Effector CD8-positive, alpha-beta T cell (primary cell): ENCODE data around the gene PDCD6IP.
"Not testable (repeated sequence)": the region's sequence is repeated elsewhere in the genome, so short reads cannot be mapped to it uniquely, and the experiment has no call there.

Experiments used
- DNase-seq: peaks from one replicate; lab custom pipeline; 2025; lab: John Stamatoyannopoulos, UW
- total RNA-seq, 4 experiments: gene quantifications; one replicate each; lab custom pipeline; 2026; lab: John Stamatoyannopoulos, UW

Gene PDCD6IP, protein sequence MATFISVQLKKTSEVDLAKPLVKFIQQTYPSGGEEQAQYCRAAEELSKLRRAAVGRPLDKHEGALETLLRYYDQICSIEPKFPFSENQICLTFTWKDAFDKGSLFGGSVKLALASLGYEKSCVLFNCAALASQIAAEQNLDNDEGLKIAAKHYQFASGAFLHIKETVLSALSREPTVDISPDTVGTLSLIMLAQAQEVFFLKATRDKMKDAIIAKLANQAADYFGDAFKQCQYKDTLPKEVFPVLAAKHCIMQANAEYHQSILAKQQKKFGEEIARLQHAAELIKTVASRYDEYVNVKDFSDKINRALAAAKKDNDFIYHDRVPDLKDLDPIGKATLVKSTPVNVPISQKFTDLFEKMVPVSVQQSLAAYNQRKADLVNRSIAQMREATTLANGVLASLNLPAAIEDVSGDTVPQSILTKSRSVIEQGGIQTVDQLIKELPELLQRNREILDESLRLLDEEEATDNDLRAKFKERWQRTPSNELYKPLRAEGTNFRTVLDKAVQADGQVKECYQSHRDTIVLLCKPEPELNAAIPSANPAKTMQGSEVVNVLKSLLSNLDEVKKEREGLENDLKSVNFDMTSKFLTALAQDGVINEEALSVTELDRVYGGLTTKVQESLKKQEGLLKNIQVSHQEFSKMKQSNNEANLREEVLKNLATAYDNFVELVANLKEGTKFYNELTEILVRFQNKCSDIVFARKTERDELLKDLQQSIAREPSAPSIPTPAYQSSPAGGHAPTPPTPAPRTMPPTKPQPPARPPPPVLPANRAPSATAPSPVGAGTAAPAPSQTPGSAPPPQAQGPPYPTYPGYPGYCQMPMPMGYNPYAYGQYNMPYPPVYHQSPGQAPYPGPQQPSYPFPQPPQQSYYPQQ
- 154 to 176 (median 156) reads per million in 4 experiments for total RNA-seq

- peak; percentile 74 for DNase-seq
Observed at GRCh38 chr3:33798418-33799201, at the start of gene PDCD6IP. PDCD6IP (plus strand) TSS chr3:33798630; CDS start chr3:33798729, 99 bp downstream.

GRCh38 chr3:33749546-33750210, 48.8 kb upstream of the PDCD6IP start:
- no peak for DNase-seq

DNA sequence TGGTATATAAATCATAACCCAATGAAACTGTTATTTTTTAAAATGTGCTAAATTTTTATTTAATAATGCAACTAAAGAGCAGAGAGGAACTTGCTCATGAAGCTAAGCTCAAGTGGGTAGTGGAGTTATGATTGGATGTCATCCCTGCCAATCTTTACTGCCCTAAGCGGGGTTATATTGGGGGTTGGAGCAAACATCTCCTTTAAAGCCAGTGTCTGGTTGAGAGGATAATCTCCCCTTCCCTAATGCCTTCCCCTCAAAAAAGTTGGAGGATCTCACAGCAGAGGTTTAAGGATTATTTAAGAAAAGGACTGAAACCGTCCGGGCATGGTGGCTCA, 48.2 kb upstream of the PDCD6IP start:
- DNase-seq, result no peak

DNA sequence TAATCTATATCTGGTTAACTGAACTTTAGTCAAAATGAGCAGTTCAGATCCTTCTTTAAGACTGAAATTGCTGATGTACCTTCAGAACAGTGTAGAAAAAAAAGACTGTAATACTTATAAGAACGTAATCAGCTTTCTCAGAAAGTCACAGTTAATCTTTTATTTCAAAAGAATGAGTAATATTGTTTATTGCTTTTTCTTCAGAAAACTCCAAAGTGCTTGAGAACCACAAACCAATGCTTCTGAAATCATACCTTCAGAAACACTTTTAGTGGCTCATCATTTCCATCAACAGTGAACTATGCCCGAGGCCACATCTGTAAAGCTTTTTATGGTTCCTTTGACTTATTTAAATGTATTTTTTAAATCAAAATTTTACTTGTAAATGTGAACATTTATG, 47.1 kb upstream of the PDCD6IP start:
- no peak for DNase-seq

DNA sequence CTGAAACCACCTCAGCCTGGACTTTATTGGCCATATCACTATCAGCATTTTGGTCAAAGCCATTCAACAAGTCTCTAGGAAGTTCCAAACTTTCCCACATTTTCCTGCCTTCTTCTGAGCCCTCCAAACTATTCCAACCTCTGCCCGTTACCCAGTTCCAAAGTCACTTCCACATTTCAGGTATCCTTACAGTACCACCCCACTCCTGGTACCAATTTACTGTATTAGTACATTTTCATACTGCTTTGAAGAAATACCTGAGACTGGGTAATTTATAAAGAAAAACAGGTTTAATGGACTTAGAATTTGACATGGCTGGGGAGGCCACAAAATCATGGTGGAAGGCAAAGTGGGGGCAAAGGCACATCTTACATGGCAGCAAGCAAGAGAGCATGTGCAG, 44.0 kb upstream of the PDCD6IP start:
- DNase-seq, result not testable (repeated sequence)

- DNase-seq, result no peak
Observed at GRCh38 chr3:33758281-33758680, 40.1 kb upstream of the PDCD6IP start.

DNA sequence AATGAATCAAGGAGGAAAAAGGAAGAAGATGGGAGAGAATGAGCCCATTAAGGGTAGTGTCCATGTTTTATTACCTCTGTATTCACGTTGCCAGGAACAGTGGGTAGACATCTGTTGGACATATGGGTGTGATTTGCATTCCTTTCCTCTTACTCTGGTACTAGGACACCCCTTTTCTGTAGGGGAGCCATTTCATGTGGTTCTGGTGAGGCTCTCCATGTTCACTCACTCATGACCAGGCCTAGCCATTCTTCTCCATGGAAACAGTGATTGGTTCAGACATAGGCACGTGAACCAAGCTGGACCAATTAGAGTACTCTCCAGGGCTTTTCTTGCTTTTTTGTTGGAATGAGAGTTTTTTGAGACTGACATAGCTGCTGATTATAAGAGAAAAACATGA, 39.6 kb upstream of the PDCD6IP start:
- DNase-seq, result no peak

DNA sequence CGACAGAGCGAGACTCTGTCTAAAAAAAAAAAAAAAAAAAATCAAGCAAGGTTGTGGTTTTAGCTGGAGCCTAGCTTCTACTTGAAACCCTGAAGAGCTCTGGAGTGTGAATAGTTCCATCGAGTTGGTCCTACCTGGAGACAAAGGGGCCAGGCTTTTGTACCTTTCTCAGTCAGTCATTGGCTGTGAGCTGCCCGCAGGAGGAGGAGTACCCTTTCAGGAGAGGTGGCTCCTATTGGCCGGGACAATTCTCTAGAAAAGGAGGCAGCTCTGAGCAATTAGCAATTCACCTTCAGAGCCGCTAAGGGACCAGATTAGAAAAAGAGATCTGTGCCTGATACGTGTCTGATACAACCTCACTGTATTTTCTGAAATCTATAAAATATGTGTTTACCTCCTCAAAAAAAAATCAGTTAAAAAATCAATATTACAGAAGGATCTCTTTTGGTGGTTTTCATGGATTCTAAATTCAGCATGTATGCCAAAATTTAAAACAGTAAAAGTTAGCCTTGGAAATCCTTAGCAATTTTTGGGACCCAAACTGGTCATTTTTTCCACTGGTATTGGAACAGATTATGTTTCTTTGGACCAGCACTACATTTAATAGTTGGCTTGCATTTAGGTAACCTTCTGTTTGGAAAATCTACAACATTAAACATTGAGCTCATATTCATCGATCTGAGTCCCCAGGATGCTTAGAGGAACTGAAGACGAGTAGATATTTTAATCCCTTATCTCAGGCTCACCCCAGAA, 29.7 kb upstream of the PDCD6IP start:
- DNase-seq, result no peak

DNA sequence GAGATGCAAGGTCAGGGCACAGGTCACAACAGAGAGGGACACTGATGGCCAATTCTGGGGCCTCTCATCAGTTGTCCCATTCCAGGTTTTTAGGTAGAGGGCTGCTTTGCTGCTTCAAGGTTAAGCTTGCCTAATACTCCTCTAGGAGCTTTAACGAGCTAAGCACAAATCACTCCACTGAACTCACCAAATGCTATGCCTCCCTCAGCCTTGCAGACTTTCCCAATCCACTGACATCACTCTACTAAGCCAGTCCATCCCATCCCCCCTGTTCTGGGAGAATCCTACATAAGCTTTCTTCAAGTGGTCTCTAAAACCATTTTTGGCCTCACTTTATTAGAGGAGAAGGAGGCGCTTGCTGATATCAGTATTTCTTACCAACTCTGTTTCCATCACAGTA, 24.8 kb upstream of the PDCD6IP start:
- DNase-seq, result no peak

DNA sequence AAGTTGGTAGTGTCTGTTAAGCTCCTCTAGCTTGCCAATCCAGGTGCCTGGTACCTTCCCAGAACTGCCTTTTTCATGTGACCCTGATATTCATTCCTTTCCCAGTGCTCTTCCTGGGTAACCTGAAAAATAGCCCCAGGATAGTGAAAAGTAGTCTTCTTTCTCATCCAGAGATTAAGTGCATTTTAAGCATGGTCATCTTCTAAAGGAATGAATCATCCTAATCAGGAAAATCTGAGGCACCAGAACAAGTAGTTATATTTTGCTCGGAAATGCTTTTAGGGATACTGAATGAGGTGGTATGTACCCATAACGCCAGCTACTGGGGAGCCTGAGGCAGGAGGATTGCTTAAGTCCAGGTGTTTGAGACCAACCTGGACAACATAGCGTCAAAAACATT, 23.1 kb upstream of the PDCD6IP start:
- DNase-seq, result no peak

DNA sequence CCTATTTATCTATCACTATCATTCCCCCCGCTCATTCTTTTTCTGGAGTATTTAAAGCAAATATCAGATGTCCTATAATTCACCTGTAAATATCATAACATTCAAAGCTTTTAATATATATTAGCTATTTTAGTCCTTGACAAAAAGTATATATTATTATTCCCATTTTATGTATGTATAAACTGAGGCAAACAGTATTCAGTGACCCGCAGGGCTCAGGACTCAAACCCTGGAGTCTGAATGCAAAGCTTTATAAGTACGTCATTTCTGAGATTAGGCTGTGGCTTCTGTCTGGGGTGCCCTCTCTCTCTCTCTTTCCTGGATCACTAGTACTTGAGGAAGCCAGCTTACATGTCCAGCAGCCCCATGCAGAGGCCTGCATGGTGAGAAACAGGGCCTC, 20.4 kb upstream of the PDCD6IP start:
- no peak for DNase-seq

DNA sequence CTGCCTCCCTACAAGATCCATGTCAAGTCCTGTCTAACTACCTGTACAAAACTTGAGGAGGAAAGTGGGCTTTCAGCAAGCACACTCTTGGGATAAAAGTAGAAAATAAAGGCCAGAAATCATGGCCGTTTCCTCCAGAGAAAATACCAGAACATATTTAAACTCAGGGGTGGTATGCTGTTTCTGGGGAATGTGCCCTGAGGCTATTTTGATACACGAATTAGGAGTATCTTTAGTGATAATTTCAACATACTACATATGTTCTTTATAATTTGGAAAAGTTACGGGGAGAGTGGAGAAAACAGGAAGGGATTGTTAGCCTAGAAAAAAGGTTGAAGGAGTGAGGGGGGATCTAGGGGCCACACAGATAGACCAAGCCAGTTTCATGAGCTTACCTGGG, 18.7 kb upstream of the PDCD6IP start:
- DNase-seq, result no peak

GRCh38 chr3:33781413-33781812, 17.0 kb upstream of the PDCD6IP start:
- DNase-seq, result not testable (repeated sequence)

- no peak for DNase-seq
Observed at GRCh38 chr3:33786565-33787327, 11.7 kb upstream of the PDCD6IP start.

- peak; percentile 20 for DNase-seq
Observed at GRCh38 chr3:33787328-33788009, 11.0 kb upstream of the PDCD6IP start.

DNA sequence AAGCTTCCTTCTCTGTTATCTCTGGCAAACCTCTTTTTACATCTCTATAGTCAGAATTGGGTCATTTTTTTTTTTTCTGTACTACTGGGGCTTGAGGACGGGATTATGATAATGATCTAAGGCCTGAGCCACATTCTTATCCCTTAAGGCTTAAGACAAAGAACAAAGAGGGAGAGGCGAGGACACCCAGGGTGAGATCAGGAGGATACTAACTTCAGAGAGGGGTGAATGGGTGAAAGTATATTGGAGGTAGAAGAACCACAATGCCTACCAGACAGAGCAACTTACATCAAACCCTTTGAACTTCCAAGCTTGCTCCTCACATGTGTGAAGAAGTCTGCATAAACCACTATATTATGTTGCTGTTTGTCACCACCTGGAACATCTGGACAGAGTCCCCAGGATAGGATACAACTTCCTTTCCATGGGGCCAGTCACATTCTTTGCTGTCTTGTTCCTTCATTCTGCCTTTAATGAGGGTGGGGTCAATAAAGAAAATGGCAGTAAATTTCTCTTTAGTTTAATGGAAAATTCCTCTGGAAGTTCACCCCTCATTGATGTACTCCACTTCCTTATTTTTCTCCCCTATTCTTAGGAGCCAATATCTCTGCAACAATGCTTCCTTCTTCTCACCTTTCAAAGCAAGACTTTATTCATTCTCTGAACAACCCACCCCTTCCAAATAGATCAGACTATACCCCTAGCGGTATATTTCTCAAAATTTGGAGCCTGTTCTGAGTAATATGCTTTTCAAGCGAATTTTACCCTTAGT, 9.1 kb upstream of the PDCD6IP start:
- DNase-seq, result no peak

DNA sequence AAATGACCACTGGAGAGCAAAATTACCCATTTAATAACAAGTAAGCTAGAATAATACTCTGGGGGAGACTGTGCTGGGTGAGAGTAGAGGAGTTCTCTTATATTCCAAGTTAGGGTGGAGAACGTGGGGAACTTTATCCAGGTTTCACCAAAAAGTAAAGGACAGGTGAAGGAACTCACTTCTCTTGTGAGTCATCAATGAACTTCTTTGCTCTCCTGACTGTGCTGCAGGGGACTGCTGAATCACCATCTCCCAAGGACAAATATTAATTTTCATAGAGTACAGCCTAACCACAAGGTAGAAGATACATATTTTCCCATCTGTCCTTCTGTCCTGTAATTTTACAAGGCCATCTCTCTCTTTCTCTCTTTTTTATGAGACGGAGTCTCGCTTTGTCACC, 8.3 kb upstream of the PDCD6IP start:
- no peak for DNase-seq

GRCh38 chr3:33791477-33792166, 6.8 kb upstream of the PDCD6IP start:
- DNase-seq, result no peak
